GM10266 (cell line): ENCODE measurements around the gene VRTN.
"Not testable (repeated sequence)": the region's sequence is repeated elsewhere in the genome, so short reads cannot be mapped to it uniquely, and the experiment has no call there.

ENCODE experiments used
- DNase-seq: peaks from one replicate; pipeline ENCODE4 v3.0.0; 2012; ENCODE audit errors: extremely low spot score
- TF ChIP-seq, protein P1 (sequence below): IDR thresholded peaks from 2 replicates; pipeline ENCODE4 v1.5.1; 2012; ENCODE audit warnings: mild to moderate bottlenecking, low read depth; ENCODE audit not compliant: control insufficient read depth, insufficient read depth; ENCODE audit errors: missing control alignments

VRTN gene

DNA sequence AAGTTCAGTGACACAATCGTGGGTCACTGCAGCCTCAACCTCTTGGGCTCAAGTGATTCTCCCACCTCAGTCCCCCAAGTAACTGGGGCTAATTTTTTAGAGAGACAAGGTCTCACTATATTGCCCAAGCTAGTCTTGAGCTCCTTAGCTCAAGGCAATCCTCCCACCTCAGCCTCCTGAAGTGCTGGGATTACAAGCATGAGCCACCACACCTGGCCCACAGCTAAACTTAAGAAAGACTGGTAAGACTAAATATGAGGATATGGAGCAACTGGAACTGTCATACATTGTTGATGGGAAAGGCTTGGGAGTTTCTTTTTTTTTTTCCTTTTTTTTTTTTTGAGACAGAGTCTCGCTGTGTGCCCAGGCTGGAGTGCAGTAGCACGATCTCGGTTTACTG is 34.0 kb downstream of the VRTN start:
- no peak for DNase-seq
- TF ChIP-seq, protein P1, sequence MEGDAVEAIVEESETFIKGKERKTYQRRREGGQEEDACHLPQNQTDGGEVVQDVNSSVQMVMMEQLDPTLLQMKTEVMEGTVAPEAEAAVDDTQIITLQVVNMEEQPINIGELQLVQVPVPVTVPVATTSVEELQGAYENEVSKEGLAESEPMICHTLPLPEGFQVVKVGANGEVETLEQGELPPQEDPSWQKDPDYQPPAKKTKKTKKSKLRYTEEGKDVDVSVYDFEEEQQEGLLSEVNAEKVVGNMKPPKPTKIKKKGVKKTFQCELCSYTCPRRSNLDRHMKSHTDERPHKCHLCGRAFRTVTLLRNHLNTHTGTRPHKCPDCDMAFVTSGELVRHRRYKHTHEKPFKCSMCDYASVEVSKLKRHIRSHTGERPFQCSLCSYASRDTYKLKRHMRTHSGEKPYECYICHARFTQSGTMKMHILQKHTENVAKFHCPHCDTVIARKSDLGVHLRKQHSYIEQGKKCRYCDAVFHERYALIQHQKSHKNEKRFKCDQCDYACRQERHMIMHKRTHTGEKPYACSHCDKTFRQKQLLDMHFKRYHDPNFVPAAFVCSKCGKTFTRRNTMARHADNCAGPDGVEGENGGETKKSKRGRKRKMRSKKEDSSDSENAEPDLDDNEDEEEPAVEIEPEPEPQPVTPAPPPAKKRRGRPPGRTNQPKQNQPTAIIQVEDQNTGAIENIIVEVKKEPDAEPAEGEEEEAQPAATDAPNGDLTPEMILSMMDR, result no peak

DNA sequence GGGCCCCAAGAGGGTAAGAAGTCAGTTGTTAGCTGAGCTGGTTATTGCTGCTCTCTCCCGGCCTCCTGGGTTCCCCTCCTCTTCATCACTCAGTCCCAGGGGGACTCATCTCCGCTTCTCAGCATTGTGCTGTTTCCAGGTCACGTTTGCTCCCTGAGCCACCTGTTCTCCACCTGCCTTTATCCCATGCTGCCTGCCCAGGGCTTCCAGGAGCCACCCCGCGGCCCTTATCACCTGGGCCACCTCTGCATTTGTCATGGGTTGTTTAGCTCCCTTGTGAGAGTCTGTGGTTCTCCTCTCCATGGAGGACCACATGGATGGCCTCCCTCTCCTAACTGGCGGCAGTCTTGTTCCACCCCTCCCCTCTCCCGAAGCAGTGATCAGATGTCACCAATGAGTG is 41.7 kb downstream of the VRTN start:
- DNase-seq, result no peak
- TF ChIP-seq, protein P1, result no peak

DNA sequence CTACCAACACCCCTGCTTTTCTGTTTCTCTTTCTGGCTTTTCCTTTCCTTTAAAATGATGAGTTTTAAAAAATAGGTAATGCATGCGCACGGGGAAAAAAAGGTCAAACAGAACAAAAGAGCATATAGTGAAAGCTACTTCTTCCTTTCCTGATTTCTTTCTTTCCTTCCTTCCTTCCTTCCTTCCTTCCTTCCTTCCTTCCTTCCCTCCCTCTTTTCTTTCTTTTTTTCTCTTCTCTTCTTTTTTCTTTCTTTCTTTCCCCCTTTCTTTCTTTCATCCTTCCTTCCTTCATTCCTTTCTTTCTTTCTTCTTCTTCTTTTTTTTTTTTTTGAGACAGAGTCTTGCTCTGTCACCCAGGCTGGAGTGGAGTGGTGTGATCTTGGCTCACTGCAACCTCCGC is 42.2 kb downstream of the VRTN start:
- DNase-seq, result not testable (repeated sequence)

DNA sequence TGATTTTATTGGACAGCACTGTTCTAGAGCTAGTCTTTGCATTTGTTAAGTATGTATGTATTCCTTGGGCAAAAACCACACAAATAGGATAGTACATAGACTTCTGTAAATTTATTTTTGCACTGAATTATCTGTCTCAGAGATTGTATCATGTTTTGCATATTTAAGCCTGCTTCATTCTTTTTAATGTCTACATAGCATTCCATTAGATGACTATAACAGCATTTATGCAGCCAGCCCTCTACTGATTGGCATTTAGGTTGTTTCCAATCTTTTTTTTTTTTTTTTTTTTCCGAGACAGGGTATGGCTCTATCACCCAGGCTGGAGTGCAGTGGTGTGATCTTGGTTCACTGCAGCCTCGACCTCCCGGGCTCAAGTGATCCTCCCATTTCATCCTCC is 43.2 kb downstream of the VRTN start:
- TF ChIP-seq, protein P1, result no peak
- DNase-seq, result no peak

DNA sequence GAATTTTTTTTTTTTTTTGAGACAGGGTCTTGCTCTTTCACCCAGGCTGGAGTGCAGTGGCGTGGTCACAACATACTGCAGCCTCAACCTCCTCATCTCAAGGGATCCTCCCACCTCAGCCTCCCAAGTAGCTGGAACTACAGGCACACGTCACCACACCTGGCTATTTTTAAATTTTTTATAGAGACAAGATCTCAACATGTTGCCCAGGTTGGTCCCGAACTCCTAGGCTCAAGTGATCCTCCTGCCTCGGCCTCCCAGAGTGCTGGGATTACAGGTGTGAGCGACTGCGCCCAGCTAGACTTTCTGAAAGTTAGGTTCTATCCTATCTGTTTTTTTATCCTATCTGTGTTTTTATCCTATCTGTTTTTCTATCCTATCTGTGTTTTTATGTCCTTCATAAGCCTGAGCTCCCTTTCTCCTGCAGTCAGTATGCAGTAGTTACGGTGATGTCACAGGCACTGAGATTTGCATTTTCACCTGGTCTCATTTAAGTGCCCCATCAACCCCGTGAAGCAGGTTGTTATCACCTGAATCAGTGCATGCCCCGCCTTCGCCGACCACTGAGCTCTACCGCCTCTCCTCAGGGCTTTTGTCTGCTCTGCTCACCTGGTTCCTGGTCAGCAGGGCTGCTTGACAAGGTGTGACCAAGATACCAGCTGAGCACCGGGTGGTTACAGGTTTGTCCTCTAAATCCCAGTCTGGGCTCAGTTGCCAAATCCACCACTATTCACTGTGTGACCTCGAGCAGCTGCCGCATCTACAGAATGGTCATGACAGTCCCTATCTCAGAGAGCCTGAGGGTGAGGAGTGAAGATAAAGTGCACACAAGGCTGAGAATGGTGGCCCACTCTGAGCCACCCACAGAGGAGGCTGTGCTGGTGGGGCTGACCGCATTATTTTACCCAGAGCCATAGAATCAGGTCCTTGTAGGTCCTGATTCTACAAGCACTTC is 44.6 kb downstream of the VRTN start:
- DNase-seq, result no peak
- TF ChIP-seq, protein P1, result no peak

DNA sequence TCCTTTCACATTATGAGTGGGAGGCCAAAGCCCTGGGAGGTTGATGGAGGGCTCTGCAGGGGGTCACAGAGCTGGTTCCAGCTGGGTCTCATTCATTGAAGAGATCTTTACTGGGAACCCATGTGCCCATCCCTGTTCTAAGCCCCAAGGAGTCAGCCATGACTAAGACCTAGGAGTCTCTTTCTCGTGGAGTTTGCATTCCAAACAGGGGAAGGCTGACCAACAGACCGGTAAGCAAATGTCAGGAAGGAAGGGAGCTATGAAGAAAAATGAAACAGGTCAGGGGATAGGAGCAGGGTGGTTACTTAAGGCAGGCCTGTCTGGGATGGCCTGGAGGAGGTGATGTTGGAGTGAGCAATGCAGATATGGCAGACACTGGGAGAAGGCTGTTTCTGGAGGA is 46.3 kb downstream of the VRTN start:
- no peak for DNase-seq
- TF ChIP-seq, protein P1, result no peak

DNA sequence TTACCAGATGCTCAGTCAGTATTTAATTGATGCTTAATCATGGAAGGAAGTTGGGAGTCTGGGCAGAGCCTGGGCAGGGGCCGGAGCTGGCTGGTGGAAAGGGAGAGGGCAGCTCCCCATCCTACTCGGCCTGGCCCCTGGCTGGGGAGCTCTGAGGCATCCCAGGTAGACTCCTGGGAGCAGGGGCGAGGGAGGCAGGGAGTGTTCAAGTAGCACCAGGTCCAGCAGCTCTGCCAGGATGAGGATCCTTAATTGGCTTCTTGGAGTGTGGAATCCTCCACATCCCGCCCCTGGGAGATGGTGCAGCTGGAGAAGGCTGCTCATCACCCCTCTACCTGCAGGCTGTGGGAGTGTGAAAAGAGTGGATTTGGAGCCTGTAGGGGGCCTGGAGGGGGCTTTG is 46.8 kb downstream of the VRTN start:
- DNase-seq, result no peak
- TF ChIP-seq, protein P1, result no peak
